DOHH2 (cell line): ENCODE data around the gene KRTAP10-2.

Experiments
- H3F3A ChIP-seq: fragments of 200-600 bp; sonication (generic), shearing (Covaris generic); 2 replicates; pipeline ENCODE4 v1.6.0; 2016; ENCODE audit warnings: antibody characterized with exemption, mild to moderate bottlenecking; ENCODE audit not compliant: control insufficient read depth, insufficient read depth
- H3K27ac ChIP-seq: fragments of 200-600 bp; sonication (generic); 2 replicates; pipeline ENCODE4 v1.5.1; 2014; ENCODE audit warnings: low read depth, mild to moderate bottlenecking, low read length, moderate library complexity
- H3K27me3 ChIP-seq: fragments of 200-600 bp; sonication (generic); 2 replicates; pipeline ENCODE4 v1.6.1; 2014; ENCODE audit warnings: mild to moderate bottlenecking, low read length, mixed read lengths; ENCODE audit not compliant: control insufficient read depth
- H3K36me3 ChIP-seq: fragments of 200-600 bp; sonication (generic); 2 replicates; pipeline ENCODE4 v1.6.1; 2014; ENCODE audit warnings: mild to moderate bottlenecking, low read length, moderate library complexity, mixed read lengths; ENCODE audit not compliant: control insufficient read depth
- H3K4me1 ChIP-seq: fragments of 200-600 bp; sonication (generic); 2 replicates; pipeline ENCODE4 v1.6.1; 2014; ENCODE audit warnings: mild to moderate bottlenecking, low read length, mixed read lengths; ENCODE audit not compliant: control insufficient read depth
- H3K4me2 ChIP-seq: fragments of 200-600 bp; sonication (generic); 2 replicates; pipeline ENCODE4 v1.6.0; 2014; ENCODE audit warnings: mild to moderate bottlenecking, low read length, moderate library complexity
- H3K4me3 ChIP-seq: fragments of 200-600 bp; sonication (generic); 2 replicates; pipeline ENCODE4 v1.5.1; 2014; ENCODE audit warnings: mild to moderate bottlenecking, low read length, mixed read lengths
- H3K79me2 ChIP-seq: fragments of 200-600 bp; sonication (generic); 2 replicates; pipeline ENCODE4 v1.6.1; 2014; ENCODE audit warnings: mild to moderate bottlenecking, low read length, mixed read lengths; ENCODE audit not compliant: control insufficient read depth
- H3K9me2 ChIP-seq: fragments of 200-600 bp; sonication (generic); replicated peaks from 2 replicates; pipeline ENCODE4 v1.6.1; 2014; ENCODE audit warnings: mild to moderate bottlenecking, low read length, mixed read lengths; ENCODE audit not compliant: control insufficient read depth
- H3K9me3 ChIP-seq: fragments of 200-600 bp; sonication (generic); 2 replicates; pipeline ENCODE4 v1.6.1; 2014; ENCODE audit warnings: antibody characterized with exemption, low read length, mixed read lengths; ENCODE audit not compliant: control insufficient read depth, insufficient read depth
- H4K20me1 ChIP-seq: fragments of 200-600 bp; sonication (generic); 2 replicates; pipeline ENCODE4 v1.6.0; 2014; ENCODE audit warnings: low read depth, mild to moderate bottlenecking, antibody characterized with exemption, low read length, moderate library complexity; ENCODE audit not compliant: control insufficient read depth, insufficient read depth
- CTCF ChIP-seq: fragments of 200-600 bp; sonication (generic); IDR thresholded peaks from one replicate; pipeline ENCODE4 v1.5.1; 2014; ENCODE audit warnings: antibody characterized with exemption, mild to moderate bottlenecking, low read depth, low read length; ENCODE audit not compliant: poor library complexity, severe bottlenecking
- EZH2phosphoT487 ChIP-seq: fragments of 200-600 bp; sonication (generic); IDR thresholded peaks from 2 replicates; pipeline ENCODE4 v1.6.1; 2017; ENCODE audit warnings: borderline replicate concordance, mild to moderate bottlenecking, antibody characterized with exemption, low read length, moderate library complexity, mixed read lengths

Gene KRTAP10-2

GRCh38 chr21:44523567-44524413 is 27.5 kb downstream of the KRTAP10-2 start:
- no peak overlapping the region for H3K27ac ChIP-seq
- H3K27me3 ChIP-seq = no peaks in the 10 kb centered on the region
- H4K20me1 ChIP-seq = no peaks in the 10 kb centered on the region
- no peaks in the 10 kb centered on the region for H3F3A ChIP-seq
- peaks cover 34% of the 10 kb centered on the region; the same call in 1 of the 2 replicates for H3K9me3 ChIP-seq
- no peaks in the 10 kb centered on the region for H3K36me3 ChIP-seq
- H3K4me3 ChIP-seq = no peak overlapping the region
- no peak overlapping the region for H3K4me2 ChIP-seq
- H3K4me1 ChIP-seq = no peaks in the 10 kb centered on the region
- H3K79me2 ChIP-seq = no peaks in the 10 kb centered on the region
- no peak for TF ChIP-seq CTCF
- no peak for TF ChIP-seq EZH2phosphoT487
- H3K9me2 ChIP-seq = no peaks in the 10 kb centered on the region

DNA sequence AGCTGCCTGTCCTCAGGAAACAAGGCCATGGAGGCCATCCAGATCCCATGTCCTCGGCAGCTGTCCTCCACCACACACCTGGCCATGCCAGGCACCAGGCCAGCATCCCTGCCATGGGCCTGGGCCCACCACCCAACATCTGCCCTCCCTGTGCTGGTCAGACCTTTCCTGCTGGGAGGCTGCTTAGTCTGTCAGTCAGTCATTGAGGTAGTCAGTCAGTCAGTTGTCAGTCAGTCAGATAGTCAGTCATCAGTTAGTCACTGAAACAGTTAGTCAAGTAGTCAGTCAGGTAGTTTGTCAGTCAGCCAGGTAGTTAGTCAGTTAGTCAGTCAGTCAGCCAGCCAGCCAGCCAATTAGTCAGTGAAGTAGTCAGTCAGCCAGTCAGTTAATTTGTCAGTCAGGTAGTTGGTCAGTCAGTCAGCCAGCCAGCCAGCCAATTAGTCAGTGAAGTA is 28.5 kb downstream of the KRTAP10-2 start:
- no peaks in the 10 kb centered on the region for H4K20me1 ChIP-seq
- peaks cover 34% of the 10 kb centered on the region; the same call in 1 of the 2 replicates for H3K9me3 ChIP-seq
- H3K36me3 ChIP-seq = no peaks in the 10 kb centered on the region
- H3K27ac ChIP-seq = no peak overlapping the region
- TF ChIP-seq CTCF (no peak), EZH2phosphoT487 (no peak)
- no peaks in the 10 kb centered on the region for H3K9me2 ChIP-seq
- no peaks in the 10 kb centered on the region for H3K4me1 ChIP-seq
- no peak overlapping the region for H3K4me2 ChIP-seq
- H3K27me3 ChIP-seq = no peaks in the 10 kb centered on the region
- H3K4me3 ChIP-seq = no peak overlapping the region
- H3K79me2 ChIP-seq = no peaks in the 10 kb centered on the region
- H3F3A ChIP-seq = no peaks in the 10 kb centered on the region

DNA sequence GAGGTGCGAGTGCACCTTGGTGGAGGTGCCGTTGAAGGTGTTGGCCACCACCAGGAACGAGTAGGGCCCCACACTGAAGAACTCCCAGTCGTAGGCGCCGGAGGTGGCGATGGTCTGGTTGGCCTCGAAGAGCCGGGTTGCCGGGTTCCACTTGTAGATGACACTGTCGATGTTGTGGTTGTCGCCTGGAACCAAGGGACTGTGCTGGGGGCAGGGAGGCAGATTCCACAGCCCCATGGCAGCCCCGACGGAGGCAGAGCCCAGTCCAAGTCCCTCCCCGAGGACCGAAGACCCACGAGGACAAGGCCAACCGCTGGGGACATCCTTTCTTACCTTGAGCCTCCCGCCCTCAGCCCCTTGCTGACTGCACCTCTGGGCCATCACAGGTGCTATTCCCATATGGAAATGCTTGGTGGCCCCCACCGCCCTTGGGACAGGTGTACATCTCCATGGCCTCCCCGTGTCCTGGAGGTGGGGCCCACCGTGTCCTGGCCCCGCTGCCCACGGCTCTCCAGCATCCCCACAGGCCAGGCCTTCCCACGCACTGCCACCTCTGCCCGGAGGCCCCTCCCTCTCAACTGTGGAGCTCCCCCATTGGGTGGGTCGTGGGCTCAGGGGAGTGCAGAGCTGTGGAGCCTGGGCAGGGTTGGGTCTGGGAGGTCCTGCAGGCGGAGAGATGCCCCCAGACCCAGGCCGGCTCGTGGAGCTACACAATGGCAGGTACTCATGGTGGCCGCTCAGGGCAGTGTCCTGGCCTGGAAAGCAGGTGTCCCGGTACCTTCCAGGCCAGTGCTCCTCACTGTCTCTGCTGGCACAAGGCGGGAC is 29.2 kb downstream of the KRTAP10-2 start:
- Histone ChIP-seq H3K27me3 (no peaks in the 10 kb centered on the region), H3F3A (no peaks in the 10 kb centered on the region), H3K4me1 (no peaks in the 10 kb centered on the region), H4K20me1 (no peaks in the 10 kb centered on the region), H3K9me2 (no peaks in the 10 kb centered on the region), H3K36me3 (no peaks in the 10 kb centered on the region), H3K9me3 (peaks cover 34% of the 10 kb centered on the region; the same call in 1 of the 2 replicates), H3K79me2 (no peaks in the 10 kb centered on the region), H3K27ac (no peak overlapping the region), H3K4me2 (no peak overlapping the region), H3K4me3 (no peak overlapping the region)
- TF ChIP-seq CTCF = no peak
- no peak for TF ChIP-seq EZH2phosphoT487
